NCI-H2029 treated with DMSO at 0.1 percent for 48 hours (cell line): Measurements from ENCODE around the gene MIB2.
A peak's percentile ranks its signal among the peaks of the same experiment; 100 is the strongest.
"Not testable (repeated sequence)": the region's sequence is repeated elsewhere in the genome, so short reads cannot be mapped to it uniquely, and the experiment has no call there.

Source experiments
- DNase-seq: peaks from one replicate; lab custom pipeline; 2025; lab: John Stamatoyannopoulos, UW

Gene MIB2

DNA sequence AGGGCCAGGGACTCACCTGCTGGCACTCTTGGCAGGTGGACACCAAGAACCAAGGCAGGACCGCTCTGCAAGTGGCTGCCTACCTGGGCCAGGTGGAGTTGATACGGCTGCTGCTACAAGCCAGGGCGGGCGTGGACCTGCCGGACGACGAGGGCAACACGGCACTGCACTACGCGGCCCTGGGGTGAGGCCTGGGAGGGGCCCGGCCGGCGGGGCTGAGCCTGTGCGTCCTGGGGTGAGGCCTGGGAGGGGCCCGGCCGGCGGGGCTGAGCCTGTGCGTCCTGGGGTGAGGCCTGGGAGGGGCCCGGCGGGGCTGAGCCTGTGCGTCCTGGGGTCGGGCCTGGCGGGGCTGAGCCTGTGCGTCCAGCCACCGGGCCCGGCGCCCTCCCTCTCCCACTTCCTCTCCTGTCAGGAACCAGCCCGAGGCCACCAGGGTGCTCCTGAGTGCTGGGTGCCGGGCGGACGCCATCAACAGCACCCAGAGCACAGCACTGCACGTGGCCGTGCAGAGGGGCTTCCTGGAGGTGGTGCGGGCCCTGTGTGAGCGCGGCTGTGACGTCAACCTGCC is 12.0 kb downstream of the MIB2 start:
- no peak for DNase-seq

- no peak for DNase-seq
These were observed 12.8 kb downstream of the MIB2 start for GRCh38 chr1:1627829-1628753.

GRCh38 chr1:1628754-1629429 is 13.6 kb downstream of the MIB2 start:
- no peak for DNase-seq

DNA sequence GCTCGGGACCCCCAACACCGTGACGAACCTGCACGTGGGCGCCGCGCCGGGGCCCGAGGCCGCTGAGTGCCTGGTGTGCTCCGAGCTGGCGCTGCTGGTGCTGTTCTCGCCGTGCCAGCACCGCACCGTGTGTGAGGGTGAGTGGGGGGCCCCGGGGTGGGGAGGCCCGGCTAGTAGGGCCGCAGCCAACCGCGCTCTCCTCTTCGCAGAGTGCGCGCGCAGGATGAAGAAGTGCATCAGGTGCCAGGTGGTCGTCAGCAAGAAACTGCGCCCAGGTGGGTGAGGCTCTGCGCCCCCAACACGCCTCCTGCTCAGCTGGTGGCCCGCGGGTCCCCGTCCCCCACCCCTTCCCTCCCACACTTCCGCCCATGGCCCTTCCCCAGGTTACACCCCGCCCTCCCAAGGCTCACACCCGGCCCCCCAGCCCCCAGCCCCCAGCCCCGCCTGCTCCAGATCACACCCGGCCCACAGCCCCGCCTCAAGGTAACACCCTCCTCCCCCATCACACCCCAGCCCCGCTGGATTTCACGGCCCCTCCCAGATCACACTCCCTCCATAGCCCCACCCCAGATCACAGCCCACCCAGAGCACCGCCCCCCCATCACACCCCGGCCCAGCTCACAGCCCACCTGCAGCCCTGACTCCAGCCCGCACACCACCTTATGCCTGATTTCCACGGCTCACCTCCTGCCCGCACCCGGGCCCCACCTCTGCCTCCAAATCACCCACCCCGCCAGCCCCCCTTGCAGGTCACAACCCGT is 14.3 kb downstream of the MIB2 start:
- no peak for DNase-seq

DNA sequence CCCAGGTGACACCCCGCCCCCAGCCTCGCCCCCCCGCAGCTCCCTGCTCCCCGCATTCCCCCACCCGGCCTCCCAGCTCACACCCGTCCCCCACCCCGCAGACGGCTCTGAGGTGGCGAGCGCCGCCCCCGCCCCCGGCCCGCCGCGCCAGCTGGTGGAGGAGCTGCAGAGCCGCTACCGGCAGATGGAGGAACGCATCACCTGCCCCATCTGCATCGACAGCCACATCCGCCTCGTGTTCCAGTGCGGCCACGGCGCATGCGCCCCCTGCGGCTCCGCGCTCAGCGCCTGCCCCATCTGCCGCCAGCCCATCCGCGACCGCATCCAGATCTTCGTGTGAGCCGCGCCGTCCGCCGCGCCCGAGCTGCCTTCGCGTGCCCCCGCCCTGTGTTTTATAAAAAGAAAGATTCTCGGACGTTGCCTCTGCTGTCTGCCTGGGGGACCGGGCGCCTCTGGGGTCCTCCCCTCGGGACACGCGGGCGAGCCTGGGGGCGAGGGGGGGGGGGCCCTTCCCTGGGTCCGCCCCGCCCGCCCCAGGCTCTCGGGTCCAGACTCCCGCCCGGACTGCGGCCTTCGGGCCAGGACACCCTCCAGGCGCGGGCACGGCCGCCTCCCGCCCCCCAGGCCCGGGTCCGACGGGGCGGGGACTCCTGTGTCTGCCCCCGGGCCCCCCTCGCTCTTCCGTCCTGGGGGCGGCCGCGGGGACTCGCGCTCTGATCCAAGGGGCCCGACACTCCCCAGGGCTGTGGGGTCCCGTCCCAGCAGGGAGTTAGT is 15.1 kb downstream of the MIB2 start:
- peak; percentile 40 for DNase-seq

- DNase-seq, result peak; percentile 3
These were observed 15.9 kb downstream of the MIB2 start for GRCh38 chr1:1630965-1631781.

DNA sequence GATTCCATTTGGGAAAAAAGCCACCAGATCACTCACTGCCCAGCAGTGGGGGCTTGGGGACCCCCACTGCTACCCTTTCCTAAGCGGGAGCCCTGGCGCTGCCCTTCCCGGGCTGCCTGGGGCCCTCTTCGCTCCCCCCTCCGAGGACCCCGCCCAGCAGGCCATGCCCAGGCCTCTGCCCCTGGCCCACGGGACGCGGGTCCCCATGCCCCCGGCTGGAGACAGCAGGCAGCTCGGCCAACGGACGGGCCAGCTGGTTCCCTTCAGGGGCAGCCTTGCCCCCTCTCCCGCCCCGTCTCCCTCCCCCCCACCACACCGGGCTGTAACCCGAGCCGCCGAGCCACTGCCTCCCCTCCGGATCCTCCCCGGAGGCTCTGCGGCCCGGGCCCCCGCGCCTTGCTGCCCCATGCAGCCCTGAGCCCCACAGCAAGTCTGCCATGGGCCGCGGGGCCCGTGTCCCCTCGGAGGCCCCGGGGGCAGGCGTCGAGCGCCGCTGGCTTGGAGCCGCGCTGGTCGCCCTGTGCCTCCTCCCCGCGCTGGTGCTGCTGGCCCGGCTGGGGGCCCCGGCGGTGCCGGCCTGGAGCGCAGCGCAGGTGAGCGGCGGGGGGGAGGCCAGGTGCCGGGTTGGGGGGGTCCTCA is 16.6 kb downstream of the MIB2 start, which contains the start of gene MMP23B:
MMP23B (plus strand) TSS at position 392 of the 639 bp plus-strand sequence; CDS start at position 438, 46 bp downstream.
- no peak for DNase-seq

DNA sequence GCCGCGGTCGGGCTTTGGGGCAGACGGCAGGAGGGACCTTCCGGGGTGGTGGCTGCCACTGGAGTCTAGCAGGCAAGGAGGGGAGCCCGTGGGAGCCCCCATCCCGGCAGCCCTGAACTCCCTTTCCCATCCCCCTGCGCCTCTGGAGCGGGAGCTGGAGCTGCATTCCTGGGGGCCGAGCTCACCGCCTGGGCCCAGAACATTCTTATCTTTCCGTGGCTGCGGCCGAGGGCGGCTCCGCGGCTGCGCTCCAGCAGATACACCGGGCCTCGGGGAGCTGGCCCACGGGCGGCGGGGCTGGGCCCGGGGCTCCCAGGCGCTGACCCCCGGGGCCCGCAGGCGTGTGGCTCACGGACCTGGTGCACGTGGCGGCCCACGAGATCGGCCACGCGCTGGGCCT is 18.1 kb downstream of the MIB2 start:
- DNase-seq, result not testable (repeated sequence)

- not testable (repeated sequence) for DNase-seq
These were observed 19.3 kb downstream of the MIB2 start for GRCh38 chr1:1634613-1635012.

GRCh38 chr1:1636621-1637478 is 21.6 kb downstream of the MIB2 start:
- DNase-seq, result not testable (repeated sequence)

- DNase-seq, result not testable (repeated sequence)
These were observed 22.2 kb downstream of the MIB2 start for GRCh38 chr1:1637479-1637875.

DNA sequence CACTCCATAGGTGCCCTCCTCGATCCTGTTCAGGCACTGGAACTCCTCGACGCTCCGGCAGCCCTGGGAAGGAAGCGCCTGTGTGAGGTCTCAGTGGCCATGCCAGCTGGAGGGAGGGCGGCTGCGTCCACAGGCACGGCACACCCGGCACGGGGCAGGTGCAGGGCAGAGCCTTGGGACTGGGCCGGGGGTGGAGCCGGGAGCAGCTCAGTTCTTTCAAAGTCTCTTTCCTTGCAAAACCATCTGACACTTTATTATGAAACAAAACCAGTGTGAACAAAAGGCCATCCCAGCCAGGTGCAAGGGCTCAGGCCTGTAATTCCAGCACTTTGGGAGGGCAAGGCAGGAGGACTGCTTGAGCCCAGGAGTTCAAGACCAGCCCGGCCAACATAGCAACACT is 23.2 kb downstream of the MIB2 start:
- not testable (repeated sequence) for DNase-seq

GRCh38 chr1:1639368-1639767 is 24.1 kb downstream of the MIB2 start:
- not testable (repeated sequence) for DNase-seq

DNA sequence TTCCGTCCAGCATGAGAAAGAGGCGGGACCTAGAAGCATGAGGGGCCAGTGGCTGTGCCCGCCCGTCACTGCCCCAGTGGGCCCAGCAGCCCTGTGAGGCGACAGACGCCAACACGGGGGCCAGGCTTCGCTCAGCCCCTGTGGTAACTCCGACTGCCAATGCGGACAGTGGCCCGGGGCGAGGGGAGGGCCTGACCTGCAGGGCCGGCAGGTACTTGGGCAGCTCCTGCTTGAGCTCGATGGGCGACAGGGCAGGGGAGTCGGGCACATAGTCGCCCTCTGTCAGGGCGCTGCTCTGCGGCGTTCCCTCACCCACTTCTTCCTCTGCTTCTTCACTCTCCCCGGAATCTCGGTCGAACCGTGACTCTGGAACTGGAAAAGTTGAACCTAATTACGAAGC is 24.8 kb downstream of the MIB2 start:
- not testable (repeated sequence) for DNase-seq

GRCh38 chr1:1640711-1641461 is 25.6 kb downstream of the MIB2 start:
- DNase-seq, result not testable (repeated sequence)

GRCh38 chr1:1646326-1646725 is 31.0 kb downstream of the MIB2 start:
- DNase-seq, result not testable (repeated sequence)

DNA sequence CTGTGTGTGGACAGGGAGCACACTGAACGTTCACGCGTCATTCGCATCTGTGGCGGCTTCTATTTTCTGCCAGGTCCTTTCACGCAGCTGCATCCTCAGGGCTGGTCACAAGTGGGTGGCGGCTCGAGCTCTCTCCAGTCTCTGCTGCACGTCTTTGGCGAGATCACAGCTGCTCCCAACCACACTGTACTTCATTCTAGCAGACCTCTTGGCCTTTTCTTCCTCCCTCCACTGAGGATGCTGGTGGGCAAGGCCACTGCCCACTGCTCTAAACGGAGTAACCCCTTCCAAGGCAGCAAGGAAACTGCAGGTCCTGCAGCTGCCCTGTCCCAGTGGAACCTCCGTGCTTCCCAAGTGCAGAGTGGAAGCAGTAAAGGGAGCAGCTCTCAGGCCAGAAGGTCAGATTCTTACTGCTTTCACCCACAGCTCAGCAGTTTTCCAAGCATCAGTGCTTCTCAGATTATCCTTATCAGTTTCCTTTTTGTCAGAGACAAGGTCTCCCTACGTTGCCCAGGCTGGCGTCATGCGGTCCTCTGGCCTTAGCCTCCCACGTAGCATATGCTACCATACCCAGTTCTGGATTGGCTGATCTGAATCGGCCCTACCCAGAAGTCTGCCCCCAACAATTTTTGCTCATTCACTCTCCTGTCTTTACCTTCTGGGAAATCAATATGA is 32.4 kb downstream of the MIB2 start:
- DNase-seq, result not testable (repeated sequence)
